ENCODE data around the gene USHBP1. TPM values are rescaled to one million over a fixed set of nuclear protein-coding genes. Genes with fewer than 3 reads are reported as not detected.

USHBP1 gene
- total and polyA plus RNA-seq, 2 of the 4 experiments (the other 2 are of a cell fraction) = not detected

DNA sequence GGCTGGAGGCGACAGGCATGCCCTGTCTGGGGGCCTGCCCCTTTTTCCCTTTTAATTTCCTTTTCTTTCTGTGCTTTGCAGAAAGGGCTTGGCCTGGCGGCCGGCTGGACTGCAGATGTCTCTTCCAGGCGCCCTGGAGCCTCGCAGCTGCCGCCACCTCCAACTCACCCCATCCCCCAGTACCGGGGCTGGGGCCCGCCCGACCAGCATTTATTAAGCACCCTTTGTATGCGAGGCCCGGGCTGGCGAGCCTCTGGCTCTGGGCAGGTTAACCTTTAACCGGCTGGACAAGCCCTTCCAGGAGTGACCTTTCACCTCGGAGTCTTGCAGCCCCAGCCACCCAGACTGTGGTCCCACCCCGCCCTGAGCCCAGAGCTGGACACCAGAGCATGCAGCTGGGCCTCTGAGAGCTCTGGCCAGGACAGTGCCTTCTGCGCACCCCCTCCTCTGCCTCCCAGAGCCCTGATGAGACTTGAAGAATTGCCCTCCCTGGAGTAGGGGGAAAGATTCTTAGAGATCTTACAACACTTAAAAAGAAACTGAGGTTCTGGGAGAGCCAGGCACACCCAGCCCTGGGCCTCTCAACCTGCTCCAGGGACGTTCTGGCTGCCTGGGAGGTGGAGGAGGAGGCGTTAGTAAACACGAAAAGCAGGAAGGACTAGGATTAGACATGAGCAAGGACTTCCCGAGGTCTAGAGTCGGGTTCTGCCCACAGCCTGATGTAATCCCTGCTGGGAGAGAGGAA, 17.7 kb downstream of the USHBP1 start:
- no peaks in the 10 kb centered on the region for H3K36me3 ChIP-seq (ENCODE audit: control insufficient read depth, insufficient read depth, low read length)
- H3K4me3 ChIP-seq (ENCODE audit: insufficient read depth, low read depth, low read length) = no peak overlapping the region
- H2AK5ac ChIP-seq (ENCODE audit: low read depth, low read length) = peak overlapping the region; percentile 98; the same call in 1 of the 2 replicates
- H3K56ac ChIP-seq (ENCODE audit: extremely low read depth, insufficient read depth, low read length) = peak overlapping the region; percentile 72
- H2BK15ac ChIP-seq (ENCODE audit: low read depth, low read length) = 0 out of 3 replicates have a peak overlapping the region, but pooled peaks have one; percentile 32
- POLR2A ChIA-PET (ENCODE audit: unreplicated experiment) = no interaction called here
- peak overlapping the region; percentile 6 for H4K5ac ChIP-seq (ENCODE audit: low read depth, low read length)
- TF ChIP-seq MAZ (IDR thresholded peaks at IDR 0.05; ENCODE audit: borderline replicate concordance, low read depth, low read length) = no peak
- TF ChIP-seq RCOR1 (IDR thresholded peaks at IDR 0.05; ENCODE audit: insufficient replicate concordance, low read length) = peak; percentile 72
- CTCF ChIA-PET = no interaction called here
- H2AK9ac ChIP-seq (replicated peaks; ENCODE audit: low read depth, low read length, poor library complexity) = peak overlapping the region; percentile 99
- no peaks in the 10 kb centered on the region for H3K27me3 ChIP-seq (ENCODE audit: control insufficient read depth, insufficient read depth, low read length)
- no peaks in the 10 kb centered on the region for H3K9me3 ChIP-seq (ENCODE audit: control insufficient read depth, insufficient read depth, low read length)
- H4K8ac ChIP-seq (ENCODE audit: low read depth in 2 of 2, low read length in 2 of 2) = peak overlapping the region; percentile 91 to 94; a peak in 2 of 4 replicates
- H3K79me1 ChIP-seq (ENCODE audit: low read depth in 1 of 2, low read length in 2 of 2) = peaks cover 5 to 32% of the 10 kb centered on the region in 2 experiments
- H3K14ac ChIP-seq (replicated peaks; ENCODE audit: low read depth, low read length) = 0 out of 2 replicates have a peak overlapping the region, but pooled peaks have one; percentile 35
- peaks cover 10% of the 10 kb centered on the region for H3K4me1 ChIP-seq (ENCODE audit: control insufficient read depth, insufficient read depth, low read length)
- peak overlapping the region; percentile 97 for H3K27ac ChIP-seq (ENCODE audit: insufficient read depth, low read length)
- intact Hi-C loops (cut with micrococcal nuclease) (no loop called here), in situ Hi-C loops (cut with MboI; ENCODE audit: low sequenced_read_pairs) (no loop called here), dilution Hi-C loops (cut with HindIII; ENCODE audit: low sequenced_read_pairs, unreplicated experiment) (no loop called here)
- H3K4ac ChIP-seq (ENCODE audit: low read depth, low read length) = peak overlapping the region; percentile 95
- peak overlapping the region; percentile 93 for H3K4me2 ChIP-seq (ENCODE audit: low read depth, low read length)
- H3K18ac ChIP-seq (ENCODE audit: low read depth, low read length) = peak overlapping the region; percentile 0; the same call in 1 of the 2 replicates
- H4K20me1 ChIP-seq (ENCODE audit: insufficient read depth, low read length) = peaks cover 19% of the 10 kb centered on the region
- H2AFZ ChIP-seq (replicated peaks; ENCODE audit: low read length, poor library complexity) = peak overlapping the region; percentile 100
- H3K9me1 ChIP-seq (ENCODE audit: insufficient read depth, low read length) = 0 out of 2 replicates have a peak, but pooled peaks cover 5% of the 10 kb centered on the region
- H2BK120ac ChIP-seq (ENCODE audit: low read depth, low read length) = peak overlapping the region; percentile 90
- H3K23ac ChIP-seq (ENCODE audit: low read depth, low read length) = peak overlapping the region; percentile 66
- H3K9ac ChIP-seq (ENCODE audit: low read depth, low read length) = peak overlapping the region; percentile 22; the same call in 1 of the 2 replicates
- 13% methylated on average over 6 of the region's 21 CpGs; no CpG with 5 or more reads in 1 of the 2 experiments for WGBS, 2 experiments (ENCODE audit: extremely low coverage in 2 of 2, insufficient read length in 1 of 2)
- BruUV-seq (replicated peaks) = no TSS peak
- peak overlapping the region; percentile 93 for H2BK5ac ChIP-seq (ENCODE audit: low read depth, low read length, poor library complexity, severe bottlenecking)
- peak; percentile 23 for DNase-seq
- peak overlapping the region; percentile 63; the same call in 1 of the 2 replicates for H2BK20ac ChIP-seq (ENCODE audit: low read depth, low read length)
- ATAC-seq (ENCODE audit: low read depth) = peak; percentile 1
- peak overlapping the region; percentile 82 for H4K91ac ChIP-seq (ENCODE audit: insufficient read depth, low read depth, low read length)
